HG02981 (cell line): ENCODE results near the gene C11orf87.

Experiments used
- ATAC-seq: cut with Tn5 transposase; IDR thresholded peaks from one replicate; pipeline ENCODE4 v1.9.1; 2021; ENCODE audit warnings: mild to moderate bottlenecking, moderate library complexity; ENCODE audit not compliant: unreplicated experiment

C11orf87 gene

DNA sequence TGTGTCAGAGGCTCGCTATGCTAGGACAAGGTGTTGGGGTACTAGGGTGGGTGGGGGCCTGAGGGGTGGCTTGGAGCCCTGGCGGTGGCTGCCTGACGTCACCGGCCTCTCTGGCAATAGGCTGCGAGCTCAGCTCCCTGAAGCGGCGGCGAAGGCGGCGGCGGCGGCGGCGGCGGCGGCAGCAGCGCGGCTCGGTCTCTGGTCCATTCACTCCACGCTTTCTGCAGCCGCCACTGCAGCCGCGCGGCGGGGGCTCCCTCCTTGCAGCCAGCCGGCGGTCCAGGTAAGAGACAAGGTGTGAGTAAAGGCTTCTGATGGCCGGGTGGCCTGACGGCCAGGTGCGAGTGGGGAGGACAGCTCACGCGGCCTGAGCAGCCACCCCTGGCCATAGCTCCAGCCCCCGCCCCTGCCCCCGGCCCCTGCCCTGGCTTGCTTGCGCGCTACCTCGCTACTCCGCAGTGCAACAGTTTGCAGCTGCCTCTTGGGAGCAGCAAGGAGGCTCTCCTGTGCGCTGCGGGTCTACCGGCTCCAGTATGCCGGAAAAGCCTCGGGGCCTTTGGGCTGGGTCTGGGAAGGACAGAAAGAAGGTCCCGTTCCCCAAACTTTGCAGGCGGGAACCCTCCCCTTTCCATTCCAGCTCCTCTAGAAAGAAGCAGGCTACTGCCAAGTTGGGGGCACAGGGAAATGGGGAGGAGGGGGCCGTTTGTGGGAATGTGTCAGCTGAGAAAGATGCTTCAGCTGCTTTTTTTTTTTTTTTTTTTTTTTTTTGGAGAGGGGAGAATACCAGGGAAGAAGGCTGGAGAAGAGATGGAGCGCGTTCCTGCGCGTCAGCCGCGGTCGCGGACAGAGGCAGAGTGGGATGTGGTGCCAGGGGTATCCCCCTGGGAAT lies at the start of gene C11orf87:
C11orf87 (plus strand) TSS at position 210 of the 889 bp plus-strand sequence. CDS start 1,444 bp downstream, outside the sequence.
- ATAC-seq = no peak

DNA sequence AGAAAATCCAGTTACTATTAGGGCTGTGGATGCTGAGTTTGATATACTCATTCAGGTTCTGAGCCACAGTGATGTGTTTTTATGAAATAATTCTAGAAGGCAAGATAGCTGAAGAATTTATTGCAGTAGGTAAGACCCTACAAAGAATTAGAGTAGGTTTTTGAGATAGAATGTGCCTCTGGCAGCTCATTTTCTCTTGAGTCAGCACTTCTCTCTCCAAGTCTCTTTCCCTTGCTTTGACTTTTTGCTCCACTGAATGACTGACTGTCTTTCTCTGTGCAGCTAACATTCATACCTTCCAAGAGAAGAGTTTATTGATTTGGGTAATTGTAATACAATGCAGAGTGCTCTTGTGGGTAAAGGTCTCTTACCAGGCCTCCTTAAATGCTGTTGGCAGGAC lies 48.0 kb upstream of the C11orf87 start:
- no peak for ATAC-seq

DNA sequence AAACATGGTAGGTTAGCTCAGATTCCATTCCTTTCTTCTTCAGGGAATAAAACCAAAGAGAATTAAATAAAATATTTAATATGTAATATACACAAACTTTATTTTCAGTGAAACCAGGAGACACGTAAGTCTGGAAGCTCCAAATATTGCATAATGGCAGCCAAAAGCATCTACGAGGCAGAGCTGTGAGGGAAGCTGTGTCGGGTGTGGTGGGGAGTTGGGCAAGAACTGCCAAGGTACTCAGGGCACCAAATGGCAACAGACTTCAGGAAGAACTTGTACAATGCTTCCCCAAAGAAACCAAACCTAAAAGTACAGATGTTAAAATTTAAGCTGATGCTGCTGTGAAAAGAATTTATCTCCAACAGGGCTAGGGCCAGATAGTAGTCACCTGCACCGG lies 47.5 kb upstream of the C11orf87 start:
- no peak for ATAC-seq

DNA sequence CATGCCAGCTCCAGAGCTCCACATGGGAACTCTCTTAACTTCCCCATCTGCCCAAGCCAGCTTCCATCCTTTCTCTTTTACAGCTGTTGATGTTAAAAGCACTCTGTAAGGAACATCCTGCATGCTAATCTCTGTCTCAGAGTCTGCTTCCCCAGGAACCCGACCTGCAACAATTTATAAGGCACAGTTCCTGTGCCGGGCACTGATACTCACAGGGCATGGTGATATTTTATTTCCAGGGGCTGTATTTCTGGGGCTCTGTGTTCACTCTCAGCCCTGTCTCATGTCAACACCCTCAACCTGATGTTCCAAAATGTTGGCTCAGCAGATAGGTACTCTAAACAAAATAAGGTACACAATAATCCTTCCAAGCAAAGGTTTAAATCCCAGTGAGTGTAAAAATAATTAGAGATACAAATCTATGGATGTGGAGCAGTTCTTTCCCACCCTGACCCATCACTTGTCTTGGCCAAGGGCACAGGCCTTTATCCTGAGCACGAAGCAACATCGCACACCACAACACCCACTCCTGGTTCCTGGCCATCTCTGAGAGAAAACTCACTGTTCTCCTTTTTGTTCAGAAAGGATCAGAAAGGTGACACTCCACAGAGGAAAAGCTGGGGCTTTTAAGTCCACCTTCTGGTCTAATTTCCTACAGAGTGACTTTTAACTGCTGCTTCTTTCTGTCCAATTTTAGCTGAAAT lies 44.8 kb upstream of the C11orf87 start:
- ATAC-seq = no peak

GRCh38 chr11:109378034-109378433 lies 44.0 kb upstream of the C11orf87 start:
- ATAC-seq = no peak

GRCh38 chr11:109383306-109383705 lies 38.7 kb upstream of the C11orf87 start:
- ATAC-seq = no peak

GRCh38 chr11:109384873-109385272 lies 37.1 kb upstream of the C11orf87 start:
- no peak for ATAC-seq

DNA sequence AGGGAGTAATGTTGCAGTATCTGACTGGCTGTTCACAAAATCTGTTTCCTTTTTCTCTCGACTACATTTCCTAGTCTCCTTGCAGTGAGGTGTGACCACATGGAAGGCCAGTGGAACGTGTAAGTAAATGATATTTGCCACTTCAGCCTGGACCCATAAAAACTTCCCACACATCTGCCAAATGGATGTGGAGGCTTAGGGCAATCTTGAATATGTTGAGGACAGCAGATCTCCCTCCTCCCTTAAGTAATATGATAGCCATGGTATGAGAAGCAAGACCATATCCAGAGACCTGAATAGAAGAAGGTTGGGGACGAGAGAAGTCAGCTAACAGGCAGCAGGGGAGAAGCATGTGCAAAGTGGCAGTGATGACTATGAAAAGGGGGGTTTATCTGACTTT lies 33.0 kb upstream of the C11orf87 start:
- no peak for ATAC-seq

GRCh38 chr11:109390752-109391151 lies 31.2 kb upstream of the C11orf87 start:
- no peak for ATAC-seq

GRCh38 chr11:109401545-109401944 lies 20.4 kb upstream of the C11orf87 start:
- ATAC-seq = no peak

DNA sequence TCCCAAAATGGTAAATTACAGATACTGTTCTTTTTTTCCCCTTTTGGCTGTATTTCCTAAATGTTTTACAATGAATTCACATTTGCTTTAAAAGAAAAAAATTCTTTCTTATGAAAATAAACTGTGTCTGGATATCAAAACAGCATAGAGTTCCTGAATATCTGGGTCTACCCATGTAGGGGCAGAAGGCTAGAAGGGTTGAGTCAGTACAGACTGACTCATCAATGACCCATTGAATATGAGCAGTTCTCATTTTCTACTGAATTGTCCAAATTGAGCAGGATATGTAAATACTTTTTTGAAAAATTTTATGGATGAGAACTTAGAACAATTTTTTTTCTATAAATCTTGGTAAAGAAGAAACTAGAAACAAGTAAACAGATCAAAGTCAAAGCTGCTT lies 16.3 kb upstream of the C11orf87 start:
- no peak for ATAC-seq

DNA sequence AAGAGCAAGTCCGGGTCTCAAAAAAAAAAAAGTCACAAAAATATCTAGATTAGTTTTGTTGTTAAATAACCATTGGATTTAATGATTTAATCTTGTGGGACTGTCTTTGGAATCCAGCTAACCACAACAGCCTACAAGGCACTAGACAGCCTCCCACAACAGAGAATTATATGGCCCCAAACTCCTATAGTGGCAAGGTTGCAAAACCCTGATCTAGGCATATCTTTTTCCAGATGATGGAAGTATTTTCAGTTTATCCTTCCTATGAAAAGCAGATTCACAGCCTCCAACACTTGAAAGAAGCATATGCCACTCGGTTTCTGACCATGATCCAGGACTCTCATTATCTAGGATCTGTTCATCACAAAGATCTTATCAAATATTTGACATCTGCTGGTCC lies 5.4 kb upstream of the C11orf87 start:
- ATAC-seq = no peak

DNA sequence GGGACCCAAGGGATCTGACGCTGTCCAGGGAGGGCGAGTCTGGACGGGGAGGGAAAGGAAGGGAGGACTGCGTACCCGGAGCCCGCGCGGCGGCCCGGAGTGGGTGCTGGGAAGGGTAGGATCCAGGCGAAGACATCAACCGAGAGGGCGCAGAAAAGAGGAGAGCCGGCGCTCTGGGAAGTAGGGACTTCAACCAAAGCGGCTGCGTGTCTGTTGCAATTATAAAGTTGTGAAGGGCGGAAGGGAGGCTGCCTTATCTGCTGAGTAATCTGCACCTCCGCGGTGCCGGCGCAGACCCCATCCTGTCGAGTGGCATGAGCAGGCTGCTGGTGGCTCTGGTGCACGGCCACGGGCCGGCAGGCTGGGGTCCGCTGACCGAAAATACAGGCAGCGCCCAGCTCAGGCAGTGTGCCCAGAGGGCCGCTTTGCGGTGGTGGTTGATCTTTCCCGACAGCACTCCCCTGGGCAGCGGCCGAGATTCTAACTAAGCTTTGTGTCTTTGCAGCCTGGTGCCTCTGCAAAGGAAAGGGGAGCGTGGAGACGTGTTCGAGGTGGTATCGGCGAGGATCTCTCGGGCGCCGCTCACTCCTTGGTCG lies 978 bp downstream of the C11orf87 start:
- ATAC-seq = no peak

DNA sequence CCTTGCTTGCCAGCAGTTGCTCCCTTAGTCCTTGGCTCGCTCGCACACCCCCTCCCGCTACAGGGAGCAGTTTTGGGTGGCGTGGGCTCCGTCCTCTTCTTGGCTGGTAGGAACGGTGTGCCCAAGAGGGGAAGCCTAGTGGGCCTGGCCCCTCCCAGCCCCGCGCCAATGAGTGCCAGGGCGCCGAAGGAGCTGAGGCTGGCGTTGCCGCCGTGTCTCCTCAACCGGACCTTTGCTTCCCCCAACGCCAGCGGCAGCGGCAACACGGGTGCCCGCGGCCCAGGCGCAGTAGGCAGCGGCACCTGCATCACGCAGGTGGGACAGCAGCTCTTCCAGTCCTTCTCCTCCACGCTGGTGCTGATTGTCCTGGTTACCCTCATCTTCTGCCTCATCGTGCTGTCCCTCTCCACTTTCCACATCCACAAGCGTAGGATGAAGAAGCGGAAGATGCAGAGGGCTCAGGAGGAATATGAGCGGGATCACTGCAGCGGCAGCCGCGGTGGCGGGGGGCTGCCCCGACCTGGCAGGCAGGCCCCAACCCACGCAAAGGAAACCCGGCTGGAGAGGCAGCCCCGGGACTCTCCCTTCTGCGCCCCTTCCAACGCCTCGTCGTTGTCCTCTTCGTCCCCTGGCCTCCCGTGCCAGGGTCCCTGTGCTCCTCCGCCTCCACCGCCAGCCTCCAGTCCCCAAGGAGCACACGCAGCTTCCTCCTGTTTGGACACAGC lies 1.6 kb downstream of the C11orf87 start:
- no peak for ATAC-seq

GRCh38 chr11:109424901-109425300 lies 2.9 kb downstream of the C11orf87 start:
- ATAC-seq = no peak

DNA sequence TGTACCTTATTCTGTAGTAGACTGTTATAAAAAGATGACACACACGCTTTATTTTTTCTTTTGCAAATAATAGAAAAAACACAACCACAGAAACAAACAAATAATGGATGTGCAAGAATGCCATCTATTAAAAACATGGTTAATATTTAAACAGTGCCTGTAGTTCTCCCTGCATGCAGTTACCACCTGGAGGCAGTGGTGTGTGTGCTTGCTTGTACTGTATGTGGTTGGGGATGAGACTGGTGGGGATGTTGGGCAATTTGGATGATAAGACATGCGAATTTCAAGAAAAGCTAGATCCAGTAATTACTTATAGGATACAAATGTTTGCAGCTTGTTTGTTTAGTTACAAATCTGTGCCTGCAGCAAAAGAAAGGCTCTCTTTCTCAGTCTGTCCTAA lies 3.6 kb downstream of the C11orf87 start:
- ATAC-seq = no peak

DNA sequence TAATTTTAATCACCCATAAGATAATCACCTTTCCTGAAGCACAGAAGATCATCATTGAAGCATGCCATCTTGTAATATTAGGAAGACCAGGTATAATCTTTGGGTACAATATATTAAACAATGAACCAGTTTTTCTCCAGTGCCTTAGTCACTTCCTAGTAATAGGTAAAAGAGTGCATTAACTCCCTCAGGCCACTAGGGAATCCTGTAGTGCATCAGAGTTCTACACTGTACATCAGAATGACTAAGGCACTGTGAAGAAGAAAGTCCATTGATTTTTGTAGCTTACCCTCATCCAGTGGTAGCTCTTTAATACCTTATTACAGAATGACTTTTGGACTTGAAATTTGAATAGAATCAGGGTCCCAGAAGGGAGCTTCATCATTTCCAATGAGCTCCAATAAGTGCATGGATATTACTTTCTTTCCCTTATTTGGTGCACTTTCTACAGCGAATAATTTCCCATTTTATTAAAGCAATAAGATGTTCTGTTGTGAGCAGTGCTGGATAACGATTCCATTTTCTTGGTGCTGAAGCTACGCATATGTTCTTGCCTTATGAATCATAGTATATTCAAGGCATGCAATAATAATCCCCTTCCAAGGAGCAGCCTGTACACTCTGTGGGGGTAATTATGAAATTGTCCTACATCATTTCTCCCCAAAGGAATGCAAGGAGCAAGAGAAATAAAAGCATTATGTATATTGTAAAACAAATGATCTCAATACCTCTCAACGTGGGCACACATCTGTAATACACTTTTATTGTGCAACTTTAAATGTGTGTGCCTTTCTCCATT lies 4.7 kb downstream of the C11orf87 start:
- ATAC-seq = no peak

DNA sequence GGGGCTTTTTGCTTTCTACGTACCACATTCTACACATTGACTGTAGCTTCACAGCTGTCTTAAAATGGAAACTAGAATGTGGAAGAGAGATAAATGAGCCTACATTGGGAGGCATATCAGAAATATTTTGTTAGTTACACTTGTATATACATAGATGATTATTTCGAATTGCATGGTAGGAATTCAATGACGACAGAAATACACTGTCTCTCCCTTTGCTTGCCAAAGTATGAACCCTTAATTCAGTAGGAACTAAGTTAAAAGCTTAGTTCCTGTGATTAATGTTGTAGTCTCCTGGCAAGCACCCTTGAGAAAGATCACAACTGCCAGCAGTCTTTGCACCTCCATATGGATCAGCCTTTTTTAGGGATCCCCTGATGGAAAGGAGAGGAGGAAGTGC lies 10.1 kb downstream of the C11orf87 start:
- no peak for ATAC-seq

GRCh38 chr11:109433753-109434256 lies 11.8 kb downstream of the C11orf87 start:
- no peak for ATAC-seq

GRCh38 chr11:109435121-109435742 lies 13.2 kb downstream of the C11orf87 start:
- no peak for ATAC-seq
